HepG2 (cell line): Measurements from ENCODE around the gene S100A10. TPM values are rescaled to one million over a fixed set of nuclear protein-coding genes. Genes with fewer than 3 reads are reported as not detected.
A peak's percentile ranks its signal among the peaks of the same experiment; 100 is the strongest.

Experiments used
- CCDC6 ChIP-seq: sonication (generic); formaldehyde crosslinking; IDR thresholded peaks from 2 replicates; pipeline ENCODE4 v1.8.1; 2022; ENCODE audit warnings: mild to moderate bottlenecking, missing genetic modification reagents, moderate library complexity
- CREM ChIP-seq, 2 experiments: sonication (generic) in 1 of 2; formaldehyde crosslinking in 1 of 2; IDR thresholded peaks; 2 replicates each; pipeline versions ENCODE4 v1.4.0 to v1.6.1; 2016 to 2020; ENCODE audit warnings: antibody characterized with exemption in 1 of 2, mild to moderate bottlenecking in 1 of 2, missing genetic modification reagents in 1 of 2
- E2F1 ChIP-seq: sonication (generic); formaldehyde crosslinking; IDR thresholded peaks from 2 replicates; pipeline ENCODE4 v1.5.0; 2020; ENCODE audit warnings: missing genetic modification reagents
- GATA4 ChIP-seq: sonication (generic); IDR thresholded peaks from 2 replicates; pipeline ENCODE4 v1.6.1; 2016; ENCODE audit warnings: antibody characterized with exemption, low read depth, borderline replicate concordance
- HBP1 ChIP-seq: IDR thresholded peaks from 2 replicates; pipeline ENCODE4 v1.6.1; 2016; ENCODE audit warnings: low read depth, control low read depth
- HDAC1 ChIP-seq: sonication (generic); formaldehyde crosslinking; IDR thresholded peaks from 2 replicates; pipeline ENCODE4 v1.5.1; 2020; ENCODE audit warnings: mild to moderate bottlenecking, missing genetic modification reagents
- HMGXB4 ChIP-seq, 2 experiments: sonication (generic) in 1 of 2; formaldehyde crosslinking in 1 of 2; IDR thresholded peaks; 2 replicates each; pipeline versions ENCODE4 v1.4.0 to v1.6.1; 2018 to 2020; ENCODE audit warnings: missing genetic modification reagents in 2 of 2, borderline replicate concordance in 1 of 2, low read depth in 1 of 2, mild to moderate bottlenecking in 1 of 2, missing biosample characterization in 1 of 2
- KDM3A ChIP-seq: IDR thresholded peaks from 2 replicates; pipeline ENCODE4 v1.6.1; 2018; ENCODE audit warnings: low read depth, missing compliant biosample characterization
- MED1 ChIP-seq: sonication (generic); formaldehyde crosslinking; IDR thresholded peaks from 2 replicates; pipeline ENCODE4 v1.4.0; 2020; ENCODE audit warnings: missing genetic modification reagents
- NFATC3 ChIP-seq: sonication (generic); formaldehyde crosslinking; IDR thresholded peaks from 2 replicates; pipeline ENCODE4 v1.5.1; 2020; ENCODE audit warnings: mild to moderate bottlenecking, missing genetic modification reagents
- PTBP1 ChIP-seq: fragments of 200-400 bp; formaldehyde crosslinking; IDR thresholded peaks from 2 replicates; pipeline ENCODE4 v1.6.1; 2018; ENCODE audit warnings: low read length, low read depth; ENCODE audit not compliant: poor library complexity, severe bottlenecking
- RAD21 ChIP-seq: fragments of 450-650 bp; formaldehyde crosslinking; IDR thresholded peaks from 2 replicates; pipeline ENCODE4 v1.5.0; 2020; ENCODE audit warnings: mild to moderate bottlenecking
- RFX1 ChIP-seq: fragments of 450-650 bp; IDR thresholded peaks from 2 replicates; pipeline ENCODE4 v1.6.1; 2017
- SMC3 ChIP-seq: IDR thresholded peaks from 2 replicates; pipeline ENCODE4 v1.6.1; 2011; ENCODE audit warnings: low read length, improper control_type of control experiment
- STAG1 ChIP-seq: sonication (generic); formaldehyde crosslinking; IDR thresholded peaks from 2 replicates; pipeline ENCODE4 v1.4.0; 2020; ENCODE audit warnings: missing genetic modification reagents
- ZNF143 ChIP-seq: sonication (generic); formaldehyde crosslinking; IDR thresholded peaks from 2 replicates; pipeline ENCODE4 v1.4.0; 2020; ENCODE audit warnings: missing genetic modification reagents
- ZNF329 ChIP-seq: sonication (generic); formaldehyde crosslinking; IDR thresholded peaks from 2 replicates; pipeline ENCODE4 v1.9.0; 2021; ENCODE audit warnings: low read depth, mild to moderate bottlenecking, missing genetic modification reagents
- ZNF335 ChIP-seq: sonication (generic); formaldehyde crosslinking; IDR thresholded peaks from 2 replicates; pipeline ENCODE4 v1.4.0; 2020; ENCODE audit warnings: missing genetic modification reagents
- ZNF501 ChIP-seq: sonication (generic); formaldehyde crosslinking; IDR thresholded peaks from 2 replicates; pipeline ENCODE4 v1.5.1; 2020; ENCODE audit warnings: mild to moderate bottlenecking, moderate library complexity, missing genetic modification reagents
- ZNF530 ChIP-seq: sonication (generic); formaldehyde crosslinking; IDR thresholded peaks from 2 replicates; pipeline ENCODE4 v1.5.0; 2020; ENCODE audit warnings: low read depth, mild to moderate bottlenecking, missing genetic modification reagents
- ZNF550 ChIP-seq: sonication (generic); formaldehyde crosslinking; IDR thresholded peaks from 2 replicates; pipeline ENCODE4 v1.4.0; 2020; ENCODE audit warnings: mild to moderate bottlenecking, missing genetic modification reagents, borderline replicate concordance
- ZNF576 ChIP-seq: sonication (generic); formaldehyde crosslinking; IDR thresholded peaks from 2 replicates; pipeline ENCODE4 v1.4.0; 2020; ENCODE audit warnings: mild to moderate bottlenecking, missing genetic modification reagents
- ZNF781 ChIP-seq: sonication (generic); formaldehyde crosslinking; IDR thresholded peaks from 2 replicates; pipeline ENCODE4 v1.5.1; 2020; ENCODE audit warnings: borderline replicate concordance, mild to moderate bottlenecking, missing genetic modification reagents; ENCODE audit errors: not compliant biosample characterization
- ZSCAN22 ChIP-seq: sonication (generic); formaldehyde crosslinking; IDR thresholded peaks from 2 replicates; pipeline ENCODE4 v1.4.0; 2020; ENCODE audit warnings: mild to moderate bottlenecking, missing genetic modification reagents
- polyA plus RNA-seq, 8 experiments: library from polyadenylated mRNA; depleted of rRNA in 3 of 8; stranded (reverse) in 7 of 8; unstranded in 1 of 8; fragments of >200 nt; fragmentation: Illumina TruSeq in 4 of 8; extraction: Trizol in 4 of 8; gene quantifications; 2 replicates each; pipeline versions ENCODE4 v1.2.1 to v1.2.3, GENCODE V29; 2011 to 2016; ENCODE audit warnings: low read depth in 4 of 8, missing spikeins in 1 of 8, mixed read lengths in 1 of 8; ENCODE audit not compliant: insufficient read depth in 1 of 8
- total RNA-seq, 5 experiments: library from RNA; depleted of rRNA; stranded (reverse); fragments of >200 nt; fragmentation: Illumina TruSeq; extraction: Trizol; gene quantifications; 2 replicates each; pipeline ENCODE4 v1.2.3, GENCODE V29; 2016; ENCODE audit warnings: low read depth in 1 of 5

The S100A10 gene
- total and polyA plus RNA-seq, 2 of the 13 experiments (the other 11 are each of a cell fraction or from before 2014, with no cell fraction given): 16.8 to 28.7 TPM

- TF ChIP-seq ZNF530 (CRISPR knock-in tag) (no peak), SMC3 (peak; percentile 92), ZNF335 (CRISPR knock-in tag) (no peak), ZNF143 (CRISPR knock-in tag) (no peak), HBP1 (CRISPR knock-in tag) (no peak), E2F1 (CRISPR knock-in tag) (no peak), ZNF329 (CRISPR knock-in tag) (no peak), RFX1 (no peak), MED1 (CRISPR knock-in tag) (no peak), STAG1 (CRISPR knock-in tag) (peak; percentile 90), GATA4 (no peak), NFATC3 (CRISPR knock-in tag) (no peak), CREM (IDR thresholded peaks at IDR 0.05) (no peak), CREM (CRISPR knock-in tag; IDR thresholded peaks at IDR 0.05) (no peak), CCDC6 (CRISPR knock-in tag) (no peak), RAD21 (CRISPR knock-in tag) (peak; percentile 84), KDM3A (CRISPR knock-in tag) (no peak), HDAC1 (no peak), ZNF781 (CRISPR knock-in tag) (no peak), PTBP1 (no peak), ZNF501 (CRISPR knock-in tag) (peak; percentile 37; the same call in 1 of the 2 replicates), ZSCAN22 (no peak), HMGXB4 (CRISPR knock-in tag; IDR thresholded peaks at IDR 0.05; ENCODE audit: borderline replicate concordance in 1 of 2, low read depth in 1 of 2) (0 out of 4 replicates have a peak, but pooled peaks of 1 of the 2 experiments have one; percentile 20), ZNF550 (CRISPR knock-in tag) (no peak), ZNF576 (CRISPR knock-in tag) (no peak)
Observed at GRCh38 chr1:152001631-152002584, 8.2 kb upstream of the S100A10 start (continued).
